ENCODE data around the gene PLCB3.

Gene PLCB3

DNA sequence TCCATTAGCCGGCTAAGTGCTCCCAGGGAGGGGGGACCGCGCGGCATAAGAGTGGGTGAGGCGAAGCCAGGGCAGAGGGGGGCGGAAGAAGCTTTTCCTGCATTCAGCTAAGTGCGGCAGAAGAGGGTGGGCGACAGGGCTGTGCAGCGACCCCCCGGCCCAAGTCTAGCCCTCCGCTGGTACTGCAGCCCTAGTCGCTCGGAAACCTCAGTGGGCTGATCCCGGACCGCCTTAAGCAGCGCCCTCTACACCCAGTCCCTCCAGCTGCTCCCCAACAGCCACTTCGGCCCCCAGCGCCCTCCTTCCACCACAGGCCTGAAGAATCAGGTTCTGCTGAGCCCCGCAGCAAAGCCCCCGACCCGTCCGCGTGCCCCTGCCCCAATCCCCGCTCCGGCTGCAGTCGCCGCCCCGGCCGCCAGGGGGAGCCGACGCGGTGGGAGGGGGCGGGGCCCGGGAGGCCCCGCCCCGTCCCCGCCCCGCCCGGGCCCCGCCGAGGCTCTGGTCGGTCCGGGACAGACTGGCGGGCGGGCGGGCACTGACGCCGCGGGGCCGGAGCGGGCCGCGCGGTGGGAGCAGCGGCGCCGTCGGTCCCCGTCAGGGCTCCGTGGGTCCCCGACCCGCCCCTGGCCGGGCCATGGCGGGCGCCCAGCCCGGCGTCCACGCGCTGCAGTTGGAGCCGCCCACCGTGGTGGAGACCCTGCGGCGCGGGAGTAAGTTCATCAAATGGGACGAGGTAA is at the start of gene PLCB3:
TSS of gene PLCB3 (plus strand) at position 515 of the 737 bp plus-strand sequence. CDS start at position 635, 120 bp downstream.
- DNase-seq: no peak

DNA sequence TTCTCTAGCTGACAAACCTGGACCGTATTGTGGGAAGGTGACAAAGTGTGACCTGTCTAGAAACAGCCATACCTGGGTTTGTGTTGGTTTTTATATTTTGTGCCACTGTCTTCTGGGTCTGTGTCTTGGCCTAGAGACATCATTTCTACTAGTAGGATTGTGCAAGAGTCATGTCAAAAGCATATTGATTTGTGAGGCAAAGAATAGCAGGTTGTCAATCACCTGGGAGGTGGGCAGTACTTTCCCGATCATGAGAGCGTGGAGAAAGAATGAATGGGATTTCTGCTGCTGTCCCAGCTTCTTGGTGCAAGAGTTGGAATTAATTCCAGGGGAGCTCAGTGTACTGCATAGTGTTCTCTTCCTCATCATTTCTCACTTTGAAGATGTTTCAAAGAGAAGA is 49.8 kb upstream of the PLCB3 start:
- no peak for DNase-seq

DNA sequence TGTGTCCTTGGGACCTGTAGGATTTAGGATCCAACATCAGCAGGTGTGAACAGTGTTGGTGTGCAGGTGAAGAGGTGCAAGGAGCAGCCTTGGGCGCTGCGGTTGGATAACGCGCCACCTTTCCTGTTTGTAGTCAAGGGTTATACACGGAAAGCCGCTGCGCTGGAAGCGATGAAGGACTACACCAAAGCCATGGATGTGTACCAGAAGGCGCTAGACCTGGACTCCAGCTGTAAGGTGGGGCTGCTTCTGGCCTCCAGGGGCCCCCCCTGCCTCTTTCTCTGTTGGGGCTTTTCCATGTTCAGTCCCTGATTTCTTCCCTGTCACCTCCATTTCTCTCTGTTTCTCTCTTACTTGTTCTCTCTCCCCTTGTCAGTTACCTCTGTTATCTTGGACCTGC is 48.3 kb upstream of the PLCB3 start:
- DNase-seq: no peak

DNA sequence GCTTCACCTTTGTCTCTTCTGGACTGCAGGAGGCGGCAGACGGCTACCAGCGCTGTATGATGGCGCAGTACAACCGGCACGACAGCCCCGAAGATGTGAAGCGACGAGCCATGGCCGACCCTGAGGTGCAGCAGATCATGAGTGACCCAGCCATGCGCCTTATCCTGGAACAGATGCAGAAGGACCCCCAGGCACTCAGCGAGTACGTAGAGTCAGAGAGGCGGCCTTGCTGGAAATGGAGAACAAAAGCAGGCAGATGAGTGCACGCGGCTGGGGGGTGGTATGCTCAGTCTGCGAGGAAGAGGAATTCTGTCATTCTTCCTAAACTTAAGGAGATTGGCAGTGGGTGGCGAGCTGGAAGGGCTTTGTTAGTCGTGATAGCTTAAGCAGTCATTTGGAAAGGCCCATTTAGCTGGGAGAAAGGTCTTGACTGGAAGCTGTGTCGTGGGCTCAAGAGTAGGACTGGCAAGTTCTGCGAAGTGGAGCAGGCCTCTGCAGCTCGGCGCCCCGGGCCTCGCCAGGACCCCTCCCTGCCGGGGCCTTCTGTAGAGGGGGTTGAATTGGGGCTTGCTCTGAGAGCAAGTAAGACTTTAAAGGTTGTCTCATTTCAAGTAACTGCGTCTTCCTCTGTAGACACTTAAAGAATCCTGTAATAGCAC is 47.8 kb upstream of the PLCB3 start:
- no peak for DNase-seq

DNA sequence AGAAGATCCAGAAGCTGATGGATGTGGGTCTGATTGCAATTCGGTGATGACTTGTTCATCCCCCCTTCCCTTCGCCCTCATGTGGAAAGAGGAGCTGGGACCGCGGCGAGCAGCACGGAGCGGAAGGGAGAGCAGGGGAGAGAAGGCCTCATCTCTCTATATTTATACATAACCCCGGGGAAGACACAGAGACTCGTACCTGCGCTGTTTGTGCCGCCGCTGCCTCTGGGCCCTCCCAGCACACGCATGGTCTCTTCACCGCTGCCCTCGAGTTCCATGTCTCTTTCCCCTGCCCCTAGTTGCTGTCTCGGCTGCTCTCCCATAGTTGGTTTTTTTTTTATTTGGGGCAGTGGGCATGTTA is 47.3 kb upstream of the PLCB3 start:
- DNase-seq: no peak

DNA sequence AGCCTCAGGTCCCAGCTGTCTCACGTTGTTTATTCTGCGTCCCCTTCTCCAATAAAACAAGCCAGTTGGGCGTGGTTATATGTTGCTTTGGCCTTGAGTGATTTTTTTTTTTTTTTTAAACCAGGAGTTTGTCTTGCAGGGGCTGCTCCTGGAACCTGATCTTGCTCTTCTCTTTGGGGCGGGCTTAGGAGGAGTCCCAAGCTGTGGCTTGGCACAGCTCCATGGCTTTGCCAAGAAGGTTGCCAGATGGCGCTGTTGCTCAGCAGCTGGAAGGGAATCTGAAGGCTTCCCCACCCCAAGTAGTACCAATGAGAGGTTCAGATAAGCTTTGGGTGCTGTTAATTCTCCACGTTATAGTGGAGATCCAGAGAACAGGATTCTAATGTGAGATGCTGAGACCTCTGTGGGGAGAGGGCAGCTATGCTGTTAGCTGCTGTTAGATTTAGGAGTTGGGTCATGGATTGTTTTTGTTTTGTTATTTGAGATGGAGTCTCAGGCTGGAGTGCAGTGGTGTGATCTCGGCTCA is 46.8 kb upstream of the PLCB3 start:
- DNase-seq: peak; percentile 63

DNA sequence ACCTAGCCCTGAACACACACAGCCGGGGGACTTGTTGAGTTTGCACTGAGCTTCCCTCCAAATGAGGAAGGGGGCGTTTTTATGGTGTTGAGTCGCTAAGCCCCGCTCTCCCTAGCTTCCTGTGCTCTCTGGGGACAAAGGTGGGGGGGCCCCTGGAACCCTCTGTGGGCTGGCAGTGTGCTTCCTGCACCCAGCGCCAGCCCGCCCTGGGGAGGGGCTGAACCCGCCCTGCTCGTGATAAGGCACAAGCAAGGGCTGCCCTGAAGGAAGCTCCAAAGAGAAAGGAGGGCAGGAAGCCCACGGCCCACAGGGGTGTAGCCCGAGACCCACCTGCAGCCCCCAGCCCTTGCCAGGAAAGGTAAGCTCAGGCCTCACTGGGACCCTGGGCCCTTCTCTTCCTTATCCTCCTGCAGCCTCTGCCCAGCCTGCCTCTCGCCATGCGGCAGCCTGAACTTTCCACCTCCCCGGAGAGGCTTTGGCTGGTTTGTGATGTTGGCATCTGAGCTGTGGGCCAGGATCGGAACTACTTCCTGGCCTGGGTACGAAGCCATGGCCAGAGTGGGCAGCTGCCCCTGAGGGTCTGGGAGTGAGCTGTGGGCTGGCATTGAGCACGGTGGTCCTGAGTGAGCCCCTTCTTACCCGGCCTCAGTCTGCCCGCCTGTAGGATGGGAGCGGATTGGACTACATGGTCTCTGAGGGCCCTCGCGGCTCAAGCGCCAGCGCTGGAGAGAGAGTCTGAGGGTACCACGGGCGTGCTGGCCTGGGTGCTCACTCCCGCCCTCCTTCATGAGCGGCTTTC is 44.7 kb upstream of the PLCB3 start, which contains the start of gene FERMT3:
TSS of gene FERMT3 (plus strand) at position 265 of the 799 bp plus-strand sequence. CDS start 644 bp downstream, outside the sequence.
- no peak for DNase-seq

DNA sequence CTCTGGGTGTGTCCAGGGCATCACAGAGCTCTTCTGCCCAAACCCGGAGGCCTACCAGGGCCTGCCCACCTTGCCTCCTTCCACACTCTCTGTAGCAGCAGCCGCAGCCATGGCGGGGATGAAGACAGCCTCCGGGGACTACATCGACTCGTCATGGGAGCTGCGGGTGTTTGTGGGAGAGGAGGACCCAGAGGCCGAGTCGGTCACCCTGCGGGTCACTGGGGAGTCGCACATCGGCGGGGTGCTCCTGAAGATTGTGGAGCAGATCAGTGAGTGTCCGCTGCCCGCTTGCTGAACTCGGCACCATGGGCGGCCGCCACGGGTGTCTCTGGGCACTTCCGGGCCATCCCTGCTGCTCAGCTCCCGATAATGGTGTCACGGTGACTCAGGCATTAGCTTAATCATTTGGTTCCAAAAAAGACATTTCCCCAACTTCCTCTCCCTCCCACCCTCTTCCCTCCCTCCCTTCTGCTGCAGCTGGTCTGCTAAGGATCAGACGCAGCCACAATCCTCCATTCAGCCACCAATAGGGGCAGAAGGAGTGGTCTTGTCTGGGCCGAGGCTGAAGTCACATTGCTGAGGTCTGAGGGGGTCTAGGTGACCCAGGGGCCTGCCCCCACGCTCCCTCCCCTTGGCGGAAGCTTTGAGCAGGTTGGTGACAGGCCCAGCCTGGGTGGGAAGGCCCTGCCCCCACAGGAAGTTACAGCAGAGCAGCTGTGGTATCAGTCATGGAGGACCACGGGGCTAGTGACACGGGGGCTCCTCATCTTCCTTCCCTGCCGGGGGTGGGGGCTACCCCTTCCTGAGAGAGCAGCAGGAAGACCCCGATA is 43.9 kb upstream of the PLCB3 start:
- DNase-seq: no peak

DNA sequence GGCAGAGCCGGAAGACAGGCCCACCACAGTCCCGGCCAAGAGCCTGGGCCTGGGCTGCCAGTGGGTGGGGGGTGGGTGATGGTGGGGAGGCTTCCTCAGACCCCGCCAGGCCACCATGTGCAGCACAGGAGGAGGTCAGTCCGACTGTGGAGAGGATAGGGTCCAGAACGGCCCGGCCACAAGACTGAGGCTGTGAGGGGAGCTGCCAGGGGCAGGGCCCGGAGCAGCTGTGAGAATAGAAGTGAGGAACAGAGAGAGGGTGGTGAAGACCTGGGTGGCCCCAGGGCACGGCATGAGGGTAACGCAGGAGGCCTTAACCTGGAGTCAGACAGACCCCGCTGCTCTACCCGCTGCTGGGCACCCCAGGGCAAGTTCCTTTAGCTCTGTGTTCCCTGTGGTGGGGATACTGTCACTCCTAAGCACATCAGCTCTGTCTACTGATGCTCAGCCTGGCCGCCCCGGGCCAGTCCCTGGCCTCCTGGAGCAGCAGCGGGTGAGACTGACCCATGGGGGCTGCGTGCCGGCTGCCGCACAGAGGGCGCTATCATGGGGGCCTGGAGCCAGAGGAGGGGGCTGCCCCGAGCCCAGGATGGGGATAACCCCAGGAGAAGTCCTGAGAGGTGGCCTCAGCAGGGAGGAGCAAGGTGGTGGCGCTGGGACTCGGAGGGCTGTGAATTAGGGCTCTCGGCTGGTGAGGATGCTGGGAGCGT is 43.1 kb upstream of the PLCB3 start:
- no peak for DNase-seq

DNA sequence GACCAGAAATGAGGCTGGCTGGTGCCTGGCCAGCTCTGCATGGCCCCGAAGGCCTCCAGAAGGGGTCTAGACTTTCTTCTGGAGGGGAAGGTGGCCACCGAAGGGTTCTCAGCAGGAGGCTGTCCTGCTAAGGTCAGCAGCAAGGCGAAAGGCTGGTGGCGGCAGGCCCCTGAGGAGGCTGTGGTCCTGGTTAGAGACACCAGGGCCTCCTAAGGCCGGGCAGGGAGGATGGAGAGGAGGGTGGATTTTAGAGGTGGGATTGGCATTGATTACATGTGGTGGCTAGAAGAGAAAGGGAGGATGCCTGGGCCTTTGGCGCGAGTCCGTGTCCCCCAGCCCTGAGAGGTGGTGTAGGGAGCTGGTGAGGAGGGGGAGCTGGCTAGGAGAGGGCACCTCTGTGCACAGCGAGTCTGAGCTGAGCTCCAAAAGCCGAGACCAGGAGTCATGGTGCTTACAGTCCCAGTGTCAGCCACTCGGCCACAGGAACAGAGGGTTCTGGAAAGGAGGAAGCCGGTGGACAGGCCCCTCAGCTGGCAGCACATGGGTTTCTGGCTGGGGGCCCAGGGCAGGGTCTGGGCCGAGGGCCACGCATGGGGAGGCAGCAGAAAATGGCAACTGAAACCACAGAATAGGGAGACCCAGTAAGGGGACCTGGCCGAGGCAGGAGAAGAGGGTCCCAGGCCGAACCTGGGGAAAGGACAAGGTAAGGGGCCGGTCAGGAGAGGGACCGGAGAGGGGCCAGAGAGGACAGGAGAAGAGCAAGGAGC is 42.4 kb upstream of the PLCB3 start:
- no peak for DNase-seq

DNA sequence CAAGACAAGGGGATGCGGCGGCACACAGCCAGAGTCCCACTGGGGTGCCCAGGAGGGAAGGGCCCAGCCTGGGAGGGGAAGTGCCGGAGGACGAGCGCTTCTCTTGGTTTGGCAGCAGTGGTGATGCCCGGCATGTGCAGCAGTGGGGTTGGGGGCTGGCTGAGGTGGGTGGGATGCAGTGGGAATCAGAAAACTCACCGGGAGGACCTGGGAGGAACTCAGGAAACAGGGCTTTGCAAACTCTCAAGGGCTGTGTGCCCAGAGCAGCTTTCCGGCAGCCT is 41.8 kb upstream of the PLCB3 start:
- no peak for DNase-seq

DNA sequence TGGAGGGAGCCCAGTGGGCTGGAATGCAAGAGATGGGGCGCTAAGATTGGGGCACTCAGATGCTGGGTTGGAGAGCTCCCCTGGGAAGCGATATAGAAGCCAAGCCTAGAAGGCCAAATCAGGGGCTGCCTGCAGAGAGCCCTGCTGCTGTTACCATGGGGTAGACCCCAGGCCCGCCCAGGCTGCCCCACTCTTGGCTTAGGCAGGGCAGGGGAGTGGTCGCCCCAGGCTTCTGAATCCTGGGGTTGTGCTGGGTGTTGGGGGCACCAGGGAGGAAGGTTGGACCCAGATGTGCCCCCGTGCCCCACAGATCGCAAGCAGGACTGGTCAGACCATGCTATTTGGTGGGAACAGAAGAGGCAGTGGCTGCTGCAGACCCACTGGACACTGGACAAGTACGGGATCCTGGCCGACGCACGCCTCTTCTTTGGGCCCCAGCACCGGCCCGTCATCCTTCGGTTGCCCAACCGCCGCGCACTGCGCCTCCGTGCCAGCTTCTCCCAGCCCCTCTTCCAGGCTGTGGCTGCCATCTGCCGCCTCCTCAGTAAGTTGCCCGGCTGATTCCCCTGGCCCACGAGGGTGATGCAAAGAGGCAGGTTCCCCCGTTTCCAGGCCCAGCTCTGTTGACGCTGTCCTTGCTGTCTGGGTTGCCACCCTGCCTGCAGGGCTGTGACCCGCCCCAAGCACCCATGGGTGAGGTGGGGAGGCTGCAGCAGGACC is 40.9 kb upstream of the PLCB3 start:
- DNase-seq: no peak

DNA sequence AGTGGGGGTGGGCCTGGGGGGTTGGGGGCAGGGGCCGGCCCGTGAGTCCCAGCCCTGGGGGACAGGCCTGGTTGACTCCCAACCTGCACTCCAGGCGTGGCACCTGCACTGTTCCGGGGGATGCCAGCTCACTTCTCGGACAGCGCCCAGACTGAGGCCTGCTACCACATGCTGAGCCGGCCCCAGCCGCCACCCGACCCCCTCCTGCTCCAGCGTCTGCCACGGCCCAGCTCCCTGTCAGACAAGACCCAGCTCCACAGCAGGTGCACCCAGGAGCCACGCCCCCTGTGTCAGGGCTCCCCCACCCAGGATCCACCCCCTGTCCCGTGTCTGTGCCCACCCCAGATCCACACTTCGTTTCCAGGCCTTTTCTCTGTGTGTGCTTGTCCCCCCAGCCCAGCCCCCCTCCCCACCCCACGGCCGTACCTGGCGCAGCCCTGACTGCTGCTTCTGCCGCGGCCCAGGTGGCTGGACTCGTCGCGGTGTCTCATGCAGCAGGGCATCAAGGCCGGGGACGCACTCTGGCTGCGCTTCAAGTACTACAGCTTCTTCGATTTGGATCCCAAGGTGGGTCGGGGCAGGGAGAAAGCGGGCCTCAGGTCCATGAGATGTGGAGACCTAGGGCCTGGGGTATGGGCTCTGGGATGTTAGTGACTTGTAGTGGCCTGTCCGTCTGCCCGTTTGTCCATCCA is 40.0 kb upstream of the PLCB3 start:
- no peak for DNase-seq

DNA sequence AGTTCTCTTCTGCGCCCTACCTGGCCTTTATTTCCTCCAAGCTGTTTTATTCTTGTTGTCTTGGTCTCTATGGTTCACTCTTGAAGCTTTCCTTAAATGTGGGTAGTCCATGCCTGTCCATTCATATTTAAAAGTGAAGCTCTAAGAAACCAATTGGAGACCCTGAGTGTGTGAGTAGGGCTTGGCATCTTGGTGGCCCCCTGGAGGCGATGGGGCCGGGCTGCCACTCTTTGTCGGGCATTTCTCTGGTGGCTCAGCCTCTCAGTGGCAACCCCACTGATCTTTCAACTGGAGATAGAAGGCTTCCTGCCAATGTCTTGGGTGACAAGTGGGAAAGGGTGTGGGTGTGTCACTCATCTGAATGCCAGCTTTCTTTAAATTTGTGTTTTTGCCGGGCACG is 34.5 kb upstream of the PLCB3 start:
- no peak for DNase-seq

DNA sequence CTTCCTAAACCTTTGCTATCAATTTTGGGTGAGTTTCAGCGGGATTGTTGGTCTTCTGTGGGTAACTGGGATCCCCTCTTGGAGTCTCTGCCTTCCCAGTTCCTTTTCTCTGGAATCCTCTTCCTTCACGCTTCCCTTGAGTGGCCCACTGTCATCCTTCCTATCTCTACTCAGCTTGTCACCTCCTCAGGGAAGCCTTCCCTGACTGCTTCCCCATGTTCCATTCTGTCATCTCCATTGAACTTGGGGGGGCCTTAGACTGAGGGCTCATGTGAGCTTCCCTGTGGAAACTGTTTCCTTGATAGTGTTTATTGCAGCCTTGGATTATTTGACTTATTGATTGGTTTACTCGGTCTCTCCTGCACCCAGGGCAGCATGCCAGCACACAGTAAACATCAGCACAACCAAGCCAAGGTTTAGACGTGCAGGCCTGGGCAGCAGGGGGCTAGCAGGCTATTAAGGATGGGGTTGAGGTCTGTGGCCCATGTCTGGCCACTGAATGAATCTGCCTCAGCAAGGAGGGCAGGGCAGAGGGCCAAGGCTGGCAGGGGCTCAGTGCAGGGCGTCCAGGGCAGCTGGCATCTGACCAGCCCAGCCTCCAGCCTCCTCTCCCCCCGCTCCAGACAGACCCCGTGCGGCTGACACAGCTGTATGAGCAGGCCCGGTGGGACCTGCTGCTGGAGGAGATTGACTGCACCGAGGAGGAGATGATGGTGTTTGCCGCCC is 32.5 kb upstream of the PLCB3 start:
- no peak for DNase-seq

DNA sequence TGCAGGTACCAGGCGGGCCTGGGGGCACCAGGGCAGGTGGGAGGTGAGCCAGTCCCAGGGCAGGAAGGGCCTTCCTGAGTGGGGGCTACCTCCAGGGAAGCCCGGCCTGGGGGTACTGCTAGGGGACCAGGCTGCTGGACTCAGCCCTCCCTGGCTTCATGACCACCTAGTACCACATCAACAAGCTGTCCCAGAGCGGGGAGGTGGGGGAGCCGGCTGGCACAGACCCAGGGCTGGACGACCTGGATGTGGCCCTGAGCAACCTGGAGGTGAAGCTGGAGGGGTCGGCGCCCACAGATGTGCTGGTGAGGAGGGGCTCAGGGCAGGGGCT is 32.0 kb upstream of the PLCB3 start:
- DNase-seq: no peak

DNA sequence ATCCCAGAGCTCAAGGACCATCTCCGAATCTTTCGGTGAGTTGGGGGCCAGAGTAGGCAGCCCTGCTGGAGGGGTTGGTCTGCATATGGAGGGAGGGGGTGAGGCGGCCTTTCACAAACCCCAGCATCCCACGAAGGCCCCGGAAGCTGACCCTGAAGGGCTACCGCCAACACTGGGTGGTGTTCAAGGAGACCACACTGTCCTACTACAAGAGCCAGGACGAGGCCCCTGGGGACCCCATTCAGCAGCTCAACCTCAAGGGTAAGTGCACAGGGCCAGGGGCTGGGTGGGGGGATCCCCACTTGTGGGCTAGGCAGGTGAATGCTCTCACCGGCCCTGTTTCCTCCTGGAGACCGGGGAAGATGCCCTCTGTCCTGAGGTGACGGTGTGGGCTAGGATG is 31.6 kb upstream of the PLCB3 start:
- DNase-seq: no peak

DNA sequence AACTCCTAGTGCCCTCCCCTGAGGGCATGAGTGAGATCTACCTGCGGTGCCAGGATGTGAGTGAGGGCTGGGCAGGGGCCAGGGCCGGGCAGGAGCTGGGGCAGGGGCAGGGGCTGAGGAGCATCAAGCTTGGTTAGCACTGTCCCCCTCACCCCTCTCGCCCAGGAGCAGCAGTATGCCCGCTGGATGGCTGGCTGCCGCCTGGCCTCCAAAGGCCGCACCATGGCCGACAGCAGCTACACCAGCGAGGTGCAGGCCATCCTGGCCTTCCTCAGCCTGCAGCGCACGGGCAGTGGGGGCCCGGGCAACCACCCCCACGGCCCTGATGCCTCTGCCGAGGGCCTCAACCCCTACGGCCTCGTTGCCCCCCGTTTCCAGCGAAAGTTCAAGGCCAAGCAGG is 31.1 kb upstream of the PLCB3 start:
- DNase-seq: no peak

DNA sequence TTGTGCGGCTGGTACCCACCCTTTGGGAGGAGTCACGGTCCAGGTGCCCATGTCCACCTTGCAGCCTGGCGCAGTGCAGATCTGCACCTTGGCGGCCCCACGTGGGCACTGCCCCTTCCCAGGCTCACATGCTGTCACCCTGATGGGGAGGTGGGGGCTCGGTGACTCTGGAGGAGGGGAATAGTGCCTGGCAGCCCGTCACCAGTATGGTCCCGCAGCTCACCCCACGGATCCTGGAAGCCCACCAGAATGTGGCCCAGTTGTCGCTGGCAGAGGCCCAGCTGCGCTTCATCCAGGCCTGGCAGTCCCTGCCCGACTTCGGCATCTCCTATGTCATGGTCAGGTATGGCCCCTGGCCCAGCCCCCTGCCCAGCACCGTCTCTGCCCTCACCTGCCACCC is 30.5 kb upstream of the PLCB3 start:
- DNase-seq: no peak

DNA sequence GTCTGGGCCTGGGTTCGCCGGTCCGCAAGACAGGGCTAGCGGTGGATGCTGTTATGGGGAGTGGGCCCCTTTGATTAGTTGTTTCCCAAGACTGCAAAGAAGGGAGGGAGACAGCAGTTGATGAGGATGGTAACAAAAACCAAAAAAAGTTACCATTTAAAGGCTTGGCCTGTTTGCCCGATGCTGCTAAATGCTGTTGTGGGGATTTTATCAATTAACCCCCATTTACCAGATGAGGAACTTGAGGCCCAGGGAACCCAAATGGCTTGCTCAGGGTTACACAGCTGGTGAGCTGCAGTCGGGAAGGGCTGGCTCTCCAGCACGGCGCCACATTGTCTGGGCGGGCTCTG is 28.7 kb upstream of the PLCB3 start:
- no peak for DNase-seq

Measured in NCI-H524 treated with DMSO at 0.1 percent for 48 hours (cell line).